GM12878 (cell line): ENCODE data around the gene ZBTB38. TPM values are rescaled to one million over a fixed set of nuclear protein-coding genes. Genes with fewer than 3 reads are reported as not detected.

Experiments used
- CBFB ChIP-seq: IDR thresholded peaks from 2 replicates; pipeline ENCODE4 v1.6.1; 2016; ENCODE audit warnings: antibody characterized with exemption, low read depth
- CBX5 ChIP-seq: sonication (generic); IDR thresholded peaks from 2 replicates; pipeline ENCODE4 v1.6.1; 2016; ENCODE audit warnings: low read depth, moderate library complexity, mild to moderate bottlenecking, inconsistent platforms
- CHD1 ChIP-seq: IDR thresholded peaks from 2 replicates; pipeline ENCODE4 v1.6.1; 2012; ENCODE audit warnings: low read depth, low read length, improper control_type of control experiment
- CREB1 ChIP-seq: IDR thresholded peaks from 2 replicates; pipeline ENCODE4 v1.6.1; 2012; ENCODE audit warnings: low read depth, mild to moderate bottlenecking, inconsistent platforms
- ETV6 ChIP-seq, 2 experiments: fragments of 450-650 bp in 1 of 2; IDR thresholded peaks in 1 of 2; conservative IDR thresholded peaks in 1 of 2; 2 replicates each; pipeline ENCODE4 v1.6.1; 2014; ENCODE audit warnings: antibody characterized with exemption in 1 of 2, borderline replicate concordance in 1 of 2, low read depth in 1 of 2, mild to moderate bottlenecking in 1 of 2, moderate library complexity in 1 of 2
- GABPA ChIP-seq: IDR thresholded peaks from 2 replicates; pipeline ENCODE4 v1.6.1; 2014; ENCODE audit warnings: antibody characterized with exemption, low read depth, mild to moderate bottlenecking, inconsistent platforms
- IRF4 ChIP-seq: IDR thresholded peaks from 2 replicates; pipeline ENCODE4 v1.6.1; 2011; ENCODE audit warnings: low read depth, low read length
- KAT2A ChIP-seq: conservative IDR thresholded peaks from 2 replicates; pipeline ENCODE4 v1.6.1; 2011; ENCODE audit warnings: low read depth, low read length; ENCODE audit not compliant: control insufficient read depth
- KLF5 ChIP-seq: fragments of 450-650 bp; IDR thresholded peaks from 2 replicates; pipeline ENCODE4 v1.6.1; 2014; ENCODE audit warnings: mild to moderate bottlenecking; ENCODE audit not compliant: partially characterized antibody
- NFYB ChIP-seq: IDR thresholded peaks from 2 replicates; pipeline ENCODE4 v1.6.1; 2011; ENCODE audit warnings: low read depth, mild to moderate bottlenecking, low read length, improper control_type of control experiment, moderate library complexity; ENCODE audit not compliant: insufficient read depth
- NRF1 ChIP-seq: conservative IDR thresholded peaks from 2 replicates; pipeline ENCODE4 v1.6.1; 2011; ENCODE audit warnings: mild to moderate bottlenecking, low read depth, low read length, improper control_type of control experiment
- PAX8 ChIP-seq: fragments of 450-650 bp; IDR thresholded peaks from 2 replicates; pipeline ENCODE4 v1.6.1; 2017; ENCODE audit warnings: mild to moderate bottlenecking, moderate library complexity
- SIN3A ChIP-seq: IDR thresholded peaks from 2 replicates; pipeline ENCODE4 v1.6.1; 2012; ENCODE audit warnings: low read depth, low read length, improper control_type of control experiment
- STAT1 ChIP-seq: fragments of 450-650 bp; conservative IDR thresholded peaks from 2 replicates; pipeline ENCODE4 v1.6.1; 2014; ENCODE audit warnings: antibody characterized with exemption, mild to moderate bottlenecking
- TCF12 ChIP-seq: IDR thresholded peaks from 2 replicates; pipeline ENCODE4 v1.6.1; 2011; ENCODE audit warnings: low read depth, mild to moderate bottlenecking, low read length
- ZNF24 ChIP-seq: fragments of 450-650 bp; IDR thresholded peaks from 2 replicates; pipeline ENCODE4 v1.6.1; 2017; ENCODE audit warnings: antibody characterized with exemption, mild to moderate bottlenecking
- polyA plus RNA-seq, 11 experiments: library from polyadenylated mRNA; depleted of rRNA in 4 of 11; unstranded in 6 of 11; stranded (reverse) in 5 of 11; fragments of >200 nt; fragmentation: Nextera tagmentation in 4 of 11; fragmentation: Illumina TruSeq in 1 of 11; extraction: Ambion mirVana in 4 of 11; extraction: Trizol in 1 of 11; gene quantifications; 1 replicate in 1 of 11; 2 replicates in 10 of 11; pipeline versions ENCODE4 v1.2.1 to v1.2.3, GENCODE V29; 2011 to 2016; ENCODE audit warnings: inconsistent platforms in 2 of 11, missing spikeins in 2 of 11, low read depth in 1 of 11
- total RNA-seq, 4 experiments: library from RNA; depleted of rRNA in 3 of 4; stranded (reverse); fragments of >200 nt in 3 of 4; fragmentation: Illumina TruSeq in 1 of 4; extraction: Trizol in 1 of 4; gene quantifications; 2 replicates each; pipeline versions ENCODE4 v1.2.1 to v1.2.3, GENCODE V29; 2013 to 2021
- TF ChIP-seq, protein P1 (sequence below): fragments of 450-650 bp; IDR thresholded peaks from 2 replicates; pipeline ENCODE4 v1.6.1; 2016; ENCODE audit warnings: mild to moderate bottlenecking, moderate library complexity, borderline replicate concordance
- TF ChIP-seq, protein P2 (sequence below): IDR thresholded peaks from 2 replicates; pipeline ENCODE4 v1.6.1; 2012; ENCODE audit warnings: low read depth, low read length, improper control_type of control experiment
- TF ChIP-seq, protein P3 (sequence below): IDR thresholded peaks from 2 replicates; pipeline ENCODE4 v1.6.1; 2011; ENCODE audit warnings: mild to moderate bottlenecking, low read depth, low read length, moderate library complexity; ENCODE audit not compliant: insufficient replicate concordance

The ZBTB38 gene
- total and polyA plus RNA-seq, 10 of the 15 experiments (the other 5 are each of a cell fraction or from before 2014, with no cell fraction given), result 34.2 to 115 (median 88.6) TPM

DNA sequence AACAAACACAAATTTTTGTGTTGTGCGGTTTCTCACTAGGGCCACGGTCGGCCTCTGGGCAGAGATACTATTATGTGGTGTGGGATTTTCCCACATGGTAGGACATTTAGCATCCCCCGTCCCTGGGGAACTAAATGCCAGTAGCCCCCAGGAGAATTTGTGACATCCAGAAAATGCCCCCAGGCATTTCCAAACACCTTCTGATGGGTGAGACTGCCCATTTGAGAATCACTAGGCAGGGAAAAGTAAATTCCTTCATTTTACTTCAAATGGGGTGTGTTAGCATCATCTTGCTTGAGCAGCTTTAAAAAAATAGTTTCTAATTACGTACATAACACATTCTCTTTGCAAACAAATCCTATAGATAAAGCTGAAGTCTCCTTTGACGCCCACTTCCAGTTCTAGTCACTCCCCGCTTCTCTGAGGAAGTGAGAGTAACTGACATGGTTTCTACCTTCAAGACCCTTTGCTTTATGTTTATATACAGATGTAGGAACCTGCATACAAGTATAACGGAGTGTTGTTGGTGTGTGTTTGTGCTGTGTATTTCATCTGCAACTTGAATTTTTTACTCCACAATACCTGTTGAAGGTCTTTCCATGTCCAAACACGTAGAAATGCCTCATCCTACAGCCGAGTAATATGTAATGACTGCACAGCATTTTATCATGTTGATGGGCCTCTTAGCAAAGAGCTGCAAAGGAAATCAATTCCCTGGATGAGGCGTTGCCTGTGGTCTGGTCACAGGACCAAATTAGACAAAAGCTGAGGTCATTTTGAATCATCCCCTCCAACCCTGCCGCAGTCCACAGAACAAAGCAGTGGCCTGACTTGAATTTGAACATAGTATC, 31.4 kb upstream of the ZBTB38 start (continued):
- TF ChIP-seq, protein P1, sequence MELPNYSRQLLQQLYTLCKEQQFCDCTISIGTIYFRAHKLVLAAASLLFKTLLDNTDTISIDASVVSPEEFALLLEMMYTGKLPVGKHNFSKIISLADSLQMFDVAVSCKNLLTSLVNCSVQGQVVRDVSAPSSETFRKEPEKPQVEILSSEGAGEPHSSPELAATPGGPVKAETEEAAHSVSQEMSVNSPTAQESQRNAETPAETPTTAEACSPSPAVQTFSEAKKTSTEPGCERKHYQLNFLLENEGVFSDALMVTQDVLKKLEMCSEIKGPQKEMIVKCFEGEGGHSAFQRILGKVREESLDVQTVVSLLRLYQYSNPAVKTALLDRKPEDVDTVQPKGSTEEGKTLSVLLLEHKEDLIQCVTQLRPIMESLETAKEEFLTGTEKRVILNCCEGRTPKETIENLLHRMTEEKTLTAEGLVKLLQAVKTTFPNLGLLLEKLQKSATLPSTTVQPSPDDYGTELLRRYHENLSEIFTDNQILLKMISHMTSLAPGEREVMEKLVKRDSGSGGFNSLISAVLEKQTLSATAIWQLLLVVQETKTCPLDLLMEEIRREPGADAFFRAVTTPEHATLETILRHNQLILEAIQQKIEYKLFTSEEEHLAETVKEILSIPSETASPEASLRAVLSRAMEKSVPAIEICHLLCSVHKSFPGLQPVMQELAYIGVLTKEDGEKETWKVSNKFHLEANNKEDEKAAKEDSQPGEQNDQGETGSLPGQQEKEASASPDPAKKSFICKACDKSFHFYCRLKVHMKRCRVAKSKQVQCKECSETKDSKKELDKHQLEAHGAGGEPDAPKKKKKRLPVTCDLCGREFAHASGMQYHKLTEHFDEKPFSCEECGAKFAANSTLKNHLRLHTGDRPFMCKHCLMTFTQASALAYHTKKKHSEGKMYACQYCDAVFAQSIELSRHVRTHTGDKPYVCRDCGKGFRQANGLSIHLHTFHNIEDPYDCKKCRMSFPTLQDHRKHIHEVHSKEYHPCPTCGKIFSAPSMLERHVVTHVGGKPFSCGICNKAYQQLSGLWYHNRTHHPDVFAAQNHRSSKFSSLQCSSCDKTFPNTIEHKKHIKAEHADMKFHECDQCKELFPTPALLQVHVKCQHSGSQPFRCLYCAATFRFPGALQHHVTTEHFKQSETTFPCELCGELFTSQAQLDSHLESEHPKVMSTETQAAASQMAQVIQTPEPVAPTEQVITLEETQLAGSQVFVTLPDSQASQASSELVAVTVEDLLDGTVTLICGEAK, result no peak
- no peak for TF ChIP-seq SIN3A
- TF ChIP-seq CBX5, result peak; percentile 90
- peak; percentile 43; the same call in 1 of the 2 replicates for TF ChIP-seq ZNF24
- TF ChIP-seq GABPA, result 0 out of 2 replicates have a peak, but pooled peaks have one; percentile 1
- TF ChIP-seq CBFB, result peak; percentile 84
- peak in 1 of 2 experiments; percentile 69; a peak in 2 of 4 replicates for TF ChIP-seq ETV6 (conservative IDR thresholded peaks at IDR 0.05 in 1 of 2, IDR thresholded peaks at IDR 0.05 in 1 of 2; ENCODE audit: borderline replicate concordance in 1 of 2, low read depth in 1 of 2)
- TF ChIP-seq STAT1, result no peak
- peak; percentile 98 for TF ChIP-seq IRF4
- TF ChIP-seq CHD1, result no peak; the same call in 1 of the 2 replicates
- TF ChIP-seq TCF12, result peak; percentile 24; the same call in 1 of the 2 replicates
- no peak for TF ChIP-seq KAT2A
- TF ChIP-seq, protein P2, sequence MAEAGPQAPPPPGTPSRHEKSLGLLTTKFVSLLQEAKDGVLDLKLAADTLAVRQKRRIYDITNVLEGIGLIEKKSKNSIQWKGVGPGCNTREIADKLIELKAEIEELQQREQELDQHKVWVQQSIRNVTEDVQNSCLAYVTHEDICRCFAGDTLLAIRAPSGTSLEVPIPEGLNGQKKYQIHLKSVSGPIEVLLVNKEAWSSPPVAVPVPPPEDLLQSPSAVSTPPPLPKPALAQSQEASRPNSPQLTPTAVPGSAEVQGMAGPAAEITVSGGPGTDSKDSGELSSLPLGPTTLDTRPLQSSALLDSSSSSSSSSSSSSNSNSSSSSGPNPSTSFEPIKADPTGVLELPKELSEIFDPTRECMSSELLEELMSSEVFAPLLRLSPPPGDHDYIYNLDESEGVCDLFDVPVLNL, result no peak
- TF ChIP-seq CREB1, result 0 out of 2 replicates have a peak, but pooled peaks have one; percentile 47
- TF ChIP-seq, protein P3, sequence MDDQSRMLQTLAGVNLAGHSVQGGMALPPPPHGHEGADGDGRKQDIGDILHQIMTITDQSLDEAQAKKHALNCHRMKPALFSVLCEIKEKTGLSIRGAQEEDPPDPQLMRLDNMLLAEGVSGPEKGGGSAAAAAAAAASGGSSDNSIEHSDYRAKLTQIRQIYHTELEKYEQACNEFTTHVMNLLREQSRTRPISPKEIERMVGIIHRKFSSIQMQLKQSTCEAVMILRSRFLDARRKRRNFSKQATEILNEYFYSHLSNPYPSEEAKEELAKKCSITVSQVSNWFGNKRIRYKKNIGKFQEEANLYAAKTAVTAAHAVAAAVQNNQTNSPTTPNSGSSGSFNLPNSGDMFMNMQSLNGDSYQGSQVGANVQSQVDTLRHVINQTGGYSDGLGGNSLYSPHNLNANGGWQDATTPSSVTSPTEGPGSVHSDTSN, result peak; percentile 8
- TF ChIP-seq KLF5, result peak; percentile 74
- TF ChIP-seq NFYB, result 0 out of 2 replicates have a peak, but pooled peaks have one; percentile 8
- no peak for TF ChIP-seq NRF1
- TF ChIP-seq PAX8, result no peak
